ENCODE measurements around the gene DENND2C. TPM values are rescaled to one million over a fixed set of nuclear protein-coding genes. Genes with fewer than 3 reads are reported as not detected.

Gene DENND2C
- total RNA-seq, 1 donor from 2014 or later = 0.12 TPM

- Mint-ChIP-seq H3K27me3 (peaks cover 41% of the 10 kb centered on the region), H3K4me1 (peaks cover 10% of the 10 kb centered on the region), H3K4me3 (peak overlapping the region; percentile 94), H3K9me3 (no peaks in the 10 kb centered on the region), H3K27ac (no peak overlapping the region), H3K36me3 (ENCODE audit: low read depth) (no peaks in the 10 kb centered on the region)
- no peak for DNase-seq
- intact Hi-C loops (cut with micrococcal nuclease) = no loop called here
Observed at GRCh38 chr1:114668784-114669561, 876 bp downstream of the DENND2C start.

GRCh38 chr1:114668373-114668772 lies 1.5 kb downstream of the DENND2C start:
- Mint-ChIP-seq H3K27ac (no peak overlapping the region), H3K9me3 (no peaks in the 10 kb centered on the region), H3K27me3 (peaks cover 39% of the 10 kb centered on the region), H3K36me3 (ENCODE audit: low read depth) (no peaks in the 10 kb centered on the region), H3K4me1 (peaks cover 10% of the 10 kb centered on the region), H3K4me3 (no peak overlapping the region)
- DNase-seq = no peak
- intact Hi-C loops (cut with micrococcal nuclease) = no loop called here

GRCh38 chr1:114666954-114667353 lies 2.9 kb downstream of the DENND2C start:
- H3K4me3 Mint-ChIP-seq = no peak overlapping the region

GRCh38 chr1:114660238-114660637 lies 9.6 kb downstream of the DENND2C start:
- intact Hi-C loops (cut with micrococcal nuclease) = no loop called here
- no peak overlapping the region for H3K27ac Mint-ChIP-seq

More at GRCh38 chr1:114666954-114667353, 2.9 kb downstream of the DENND2C start:
- Mint-ChIP-seq H3K27ac (no peak overlapping the region), H3K27me3 (peaks cover 39% of the 10 kb centered on the region), H3K9me3 (no peaks in the 10 kb centered on the region), H3K36me3 (ENCODE audit: low read depth) (no peaks in the 10 kb centered on the region), H3K4me1 (peaks cover 10% of the 10 kb centered on the region)
- DNase-seq = no peak
- intact Hi-C loops (cut with micrococcal nuclease) = no loop called here

GRCh38 chr1:114651893-114652292 lies 18.0 kb downstream of the DENND2C start:
- intact Hi-C loops (cut with micrococcal nuclease) = no loop called here

More at GRCh38 chr1:114660238-114660637, 9.6 kb downstream of the DENND2C start:
- H3K9me3 Mint-ChIP-seq = no peaks in the 10 kb centered on the region
- H3K4me3 Mint-ChIP-seq = no peak overlapping the region
- H3K36me3 Mint-ChIP-seq (ENCODE audit: low read depth) = no peaks in the 10 kb centered on the region
- no peaks in the 10 kb centered on the region for H3K4me1 Mint-ChIP-seq
- H3K27me3 Mint-ChIP-seq = peaks cover 26% of the 10 kb centered on the region
- DNase-seq = no peak

GRCh38 chr1:114648503-114648902 lies 21.3 kb downstream of the DENND2C start:
- peaks cover 4% of the 10 kb centered on the region for H3K27me3 Mint-ChIP-seq
- H3K36me3 Mint-ChIP-seq (ENCODE audit: low read depth) = no peaks in the 10 kb centered on the region
- no peaks in the 10 kb centered on the region for H3K4me1 Mint-ChIP-seq
- no peak overlapping the region for H3K4me3 Mint-ChIP-seq
- H3K27ac Mint-ChIP-seq = no peak overlapping the region
- DNase-seq = no peak
- H3K9me3 Mint-ChIP-seq = no peaks in the 10 kb centered on the region
- intact Hi-C loops (cut with micrococcal nuclease) = no loop called here

More at GRCh38 chr1:114651893-114652292, 18.0 kb downstream of the DENND2C start:
- Mint-ChIP-seq H3K27ac (no peak overlapping the region), H3K36me3 (ENCODE audit: low read depth) (no peaks in the 10 kb centered on the region), H3K27me3 (peaks cover 2% of the 10 kb centered on the region), H3K4me1 (no peaks in the 10 kb centered on the region), H3K4me3 (no peak overlapping the region), H3K9me3 (no peaks in the 10 kb centered on the region)
- no peak for DNase-seq

GRCh38 chr1:114641377-114641776 lies 28.5 kb downstream of the DENND2C start:
- Mint-ChIP-seq H3K27me3 (peaks cover 14% of the 10 kb centered on the region), H3K27ac (no peak overlapping the region), H3K4me1 (no peaks in the 10 kb centered on the region), H3K9me3 (no peaks in the 10 kb centered on the region), H3K4me3 (no peak overlapping the region), H3K36me3 (ENCODE audit: low read depth) (no peaks in the 10 kb centered on the region)
- no peak for DNase-seq
- intact Hi-C loops (cut with micrococcal nuclease) = no loop called here

GRCh38 chr1:114638910-114639309 lies 30.9 kb downstream of the DENND2C start:
- no peak for DNase-seq
- Mint-ChIP-seq H3K27me3 (peaks cover 16% of the 10 kb centered on the region), H3K4me3 (no peak overlapping the region), H3K36me3 (ENCODE audit: low read depth) (no peaks in the 10 kb centered on the region), H3K9me3 (no peaks in the 10 kb centered on the region), H3K4me1 (no peaks in the 10 kb centered on the region), H3K27ac (no peak overlapping the region)
- intact Hi-C loops (cut with micrococcal nuclease) = no loop called here

- intact Hi-C loops (cut with micrococcal nuclease) = no loop called here
- Mint-ChIP-seq H3K4me1 (no peaks in the 10 kb centered on the region), H3K4me3 (no peak overlapping the region)
Observed at GRCh38 chr1:114632427-114632826, 37.4 kb downstream of the DENND2C start.

GRCh38 chr1:114627107-114627506 lies 42.7 kb downstream of the DENND2C start:
- Mint-ChIP-seq H3K27ac (no peak overlapping the region), H3K4me1 (no peaks in the 10 kb centered on the region), H3K9me3 (no peaks in the 10 kb centered on the region), H3K36me3 (ENCODE audit: low read depth) (no peaks in the 10 kb centered on the region), H3K27me3 (peaks cover 4% of the 10 kb centered on the region), H3K4me3 (no peak overlapping the region)
- intact Hi-C loops (cut with micrococcal nuclease) = no loop called here
- no peak for DNase-seq

More at GRCh38 chr1:114632427-114632826, 37.4 kb downstream of the DENND2C start:
- Mint-ChIP-seq H3K27me3 (peaks cover 9% of the 10 kb centered on the region), H3K36me3 (ENCODE audit: low read depth) (no peaks in the 10 kb centered on the region), H3K9me3 (no peaks in the 10 kb centered on the region), H3K27ac (no peak overlapping the region)
- no peak for DNase-seq

- no peak for DNase-seq
- intact Hi-C loops (cut with micrococcal nuclease) = no loop called here
- Mint-ChIP-seq H3K9me3 (no peaks in the 10 kb centered on the region), H3K4me1 (no peaks in the 10 kb centered on the region), H3K27ac (no peak overlapping the region), H3K4me3 (no peak overlapping the region), H3K36me3 (ENCODE audit: low read depth) (no peaks in the 10 kb centered on the region), H3K27me3 (peaks cover 11% of the 10 kb centered on the region)
Observed at GRCh38 chr1:114623364-114623763, 46.5 kb downstream of the DENND2C start.

GRCh38 chr1:114620419-114620818 lies 49.4 kb downstream of the DENND2C start:
- Mint-ChIP-seq H3K36me3 (ENCODE audit: low read depth) (no peaks in the 10 kb centered on the region), H3K4me3 (no peak overlapping the region), H3K4me1 (no peaks in the 10 kb centered on the region), H3K27ac (no peak overlapping the region), H3K9me3 (no peaks in the 10 kb centered on the region), H3K27me3 (peaks cover 9% of the 10 kb centered on the region)
- no peak for DNase-seq
- intact Hi-C loops (cut with micrococcal nuclease) = no loop called here

GRCh38 chr1:114618606-114619005 lies 51.2 kb downstream of the DENND2C start:
- no peaks in the 10 kb centered on the region for H3K36me3 Mint-ChIP-seq (ENCODE audit: low read depth)
- DNase-seq = no peak
- H3K4me3 Mint-ChIP-seq = no peak overlapping the region
- no peaks in the 10 kb centered on the region for H3K9me3 Mint-ChIP-seq
- intact Hi-C loops (cut with micrococcal nuclease) = no loop called here
- no peak overlapping the region for H3K27ac Mint-ChIP-seq
- H3K27me3 Mint-ChIP-seq = peaks cover 9% of the 10 kb centered on the region
- H3K4me1 Mint-ChIP-seq = no peaks in the 10 kb centered on the region

- H3K36me3 Mint-ChIP-seq (ENCODE audit: low read depth) = no peaks in the 10 kb centered on the region
- H3K27ac Mint-ChIP-seq = no peak overlapping the region
- H3K4me3 Mint-ChIP-seq = no peak overlapping the region
- intact Hi-C loops (cut with micrococcal nuclease) = no loop called here
- H3K27me3 Mint-ChIP-seq = peaks cover 3% of the 10 kb centered on the region
- DNase-seq = no peak
- no peaks in the 10 kb centered on the region for H3K4me1 Mint-ChIP-seq
- H3K9me3 Mint-ChIP-seq = no peaks in the 10 kb centered on the region
Observed at GRCh38 chr1:114610546-114611245, 59.2 kb downstream of the DENND2C start.

Measured in activated CD4-positive, alpha-beta T cell treated with anti-CD3 and anti-CD28 coated beads, Interleukin-2, amount 10 ng/mL, durations not matched to agents 24 days and 14 days (primary cell).